ENCODE measurements around the gene TMEM63C. TPM values are rescaled to one million over a fixed set of nuclear protein-coding genes. Genes with fewer than 3 reads are reported as not detected.
A peak's percentile ranks its signal among the peaks of the same experiment; 100 is the strongest.

The TMEM63C gene
- total RNA-seq, 1 donor from 2014 or later, result 0.27 TPM

DNA sequence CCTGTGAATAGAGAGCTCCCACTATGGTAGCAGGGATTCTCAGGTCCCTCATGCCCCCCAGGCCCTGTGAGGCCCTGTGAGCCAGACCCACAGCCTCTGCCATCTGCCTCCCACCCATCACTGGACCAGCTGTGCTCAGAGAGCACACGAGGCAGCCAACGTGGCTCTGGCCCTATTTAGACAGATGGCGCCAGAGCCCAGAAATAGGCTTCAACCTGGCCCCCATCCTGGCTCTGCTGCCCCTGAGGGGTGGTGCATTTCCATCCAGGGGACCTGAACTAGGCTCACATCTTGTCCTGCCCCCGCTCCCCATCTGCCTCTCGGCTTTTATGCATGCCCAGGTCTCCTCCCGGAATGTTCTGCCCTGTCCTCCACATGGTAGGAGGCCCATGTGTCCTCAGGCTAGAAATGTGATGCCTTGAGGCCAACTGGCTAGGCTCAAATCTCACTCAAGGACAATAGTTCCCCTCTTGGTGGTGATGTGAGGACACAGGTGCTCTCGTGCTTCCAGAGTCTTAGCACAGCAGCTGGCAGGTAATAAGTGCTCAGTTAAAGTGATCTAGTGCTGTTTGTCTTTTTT is 18.9 kb downstream of the TMEM63C start:
- Histone ChIP-seq H3K27ac (no peak overlapping the region), H3K9me3 (no peaks in the 10 kb centered on the region), H3K4me1 (no peaks in the 10 kb centered on the region), H3K4me3 (no peak overlapping the region), H3K36me3 (no peaks in the 10 kb centered on the region), H3K27me3 (ENCODE audit: low read depth) (peaks cover 6% of the 10 kb centered on the region)
- intact Hi-C loops (cut with DNase I), result no loop called here
- TF ChIP-seq, protein P1, sequence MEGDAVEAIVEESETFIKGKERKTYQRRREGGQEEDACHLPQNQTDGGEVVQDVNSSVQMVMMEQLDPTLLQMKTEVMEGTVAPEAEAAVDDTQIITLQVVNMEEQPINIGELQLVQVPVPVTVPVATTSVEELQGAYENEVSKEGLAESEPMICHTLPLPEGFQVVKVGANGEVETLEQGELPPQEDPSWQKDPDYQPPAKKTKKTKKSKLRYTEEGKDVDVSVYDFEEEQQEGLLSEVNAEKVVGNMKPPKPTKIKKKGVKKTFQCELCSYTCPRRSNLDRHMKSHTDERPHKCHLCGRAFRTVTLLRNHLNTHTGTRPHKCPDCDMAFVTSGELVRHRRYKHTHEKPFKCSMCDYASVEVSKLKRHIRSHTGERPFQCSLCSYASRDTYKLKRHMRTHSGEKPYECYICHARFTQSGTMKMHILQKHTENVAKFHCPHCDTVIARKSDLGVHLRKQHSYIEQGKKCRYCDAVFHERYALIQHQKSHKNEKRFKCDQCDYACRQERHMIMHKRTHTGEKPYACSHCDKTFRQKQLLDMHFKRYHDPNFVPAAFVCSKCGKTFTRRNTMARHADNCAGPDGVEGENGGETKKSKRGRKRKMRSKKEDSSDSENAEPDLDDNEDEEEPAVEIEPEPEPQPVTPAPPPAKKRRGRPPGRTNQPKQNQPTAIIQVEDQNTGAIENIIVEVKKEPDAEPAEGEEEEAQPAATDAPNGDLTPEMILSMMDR (IDR thresholded peaks at IDR 0.05), result no peak
- no peak for ATAC-seq
- peak; percentile 11 for DNase-seq

DNA sequence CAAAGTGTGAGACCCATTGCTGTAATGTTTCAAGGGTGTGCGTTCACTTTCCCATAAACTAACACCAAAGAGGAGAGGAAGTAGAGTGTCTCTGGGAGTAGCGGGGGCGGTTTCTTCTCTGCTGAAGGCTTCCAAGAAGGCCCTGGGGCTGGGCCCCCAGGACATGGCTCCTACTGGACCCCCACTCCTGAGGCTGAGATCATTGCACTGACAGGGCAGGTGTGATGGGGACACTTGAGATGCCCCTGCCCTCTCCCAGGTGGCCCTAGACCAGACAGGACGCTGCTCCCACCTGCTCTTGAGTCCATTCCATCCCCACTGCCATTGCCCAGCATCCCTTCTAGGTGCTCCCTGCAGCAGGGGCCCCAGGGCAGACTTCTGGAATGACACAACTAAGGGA is 20.1 kb downstream of the TMEM63C start:
- Histone ChIP-seq H3K4me1 (no peaks in the 10 kb centered on the region), H3K4me3 (no peak overlapping the region), H3K27ac (no peak overlapping the region), H3K36me3 (no peaks in the 10 kb centered on the region), H3K9me3 (no peaks in the 10 kb centered on the region), H3K27me3 (ENCODE audit: low read depth) (peaks cover 6% of the 10 kb centered on the region)
- intact Hi-C loops (cut with DNase I), result no loop called here
- ATAC-seq, result no peak
- TF ChIP-seq, protein P1 (IDR thresholded peaks at IDR 0.05), result no peak
- no peak for DNase-seq

DNA sequence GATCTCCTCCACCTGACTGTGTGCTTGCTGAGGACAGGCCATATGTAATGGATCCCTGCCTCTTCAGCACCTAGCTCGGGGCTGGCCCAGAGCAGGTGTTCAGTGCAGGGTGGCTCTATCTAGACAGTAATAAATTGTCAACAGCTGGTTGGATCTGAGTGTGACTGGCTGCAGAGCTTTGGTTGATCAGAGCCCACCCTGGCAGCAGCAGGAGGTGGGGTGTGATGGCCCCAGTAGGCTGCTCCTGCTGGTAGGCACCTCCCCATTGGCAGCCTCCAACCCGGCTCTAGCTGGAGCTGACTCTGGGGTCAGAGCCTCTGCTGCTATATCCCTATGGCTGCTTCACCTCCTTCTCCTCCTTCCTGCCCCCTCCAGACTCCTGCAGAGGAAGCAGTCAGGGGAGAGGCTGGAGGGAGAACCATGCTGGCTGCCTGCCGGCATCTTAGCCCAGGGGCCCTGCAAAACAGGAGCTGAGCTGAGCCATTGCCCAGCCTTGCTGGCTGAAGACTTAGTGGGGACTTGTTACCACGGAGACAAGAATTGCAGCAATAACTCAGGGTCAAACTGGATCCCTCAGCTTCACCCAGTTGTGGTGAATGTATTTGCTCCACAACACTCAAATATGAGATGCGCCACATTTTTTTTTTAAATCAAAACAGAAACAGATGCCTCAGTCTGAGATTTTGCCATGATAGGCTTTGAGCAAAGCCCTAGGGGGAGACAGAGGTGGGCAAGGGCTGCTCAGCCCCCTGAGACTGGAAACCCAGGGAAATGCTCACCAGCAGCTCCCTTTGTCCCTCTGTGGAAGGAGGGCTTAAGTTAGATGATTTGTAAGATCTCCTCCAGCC is 22.2 kb downstream of the TMEM63C start:
- DNase-seq (no peak), ATAC-seq (peak in 1 of 2 donors; percentile 13)
- H3K9me3 ChIP-seq, result no peaks in the 10 kb centered on the region
- H3K36me3 ChIP-seq, result no peaks in the 10 kb centered on the region
- no peak overlapping the region for H3K4me3 ChIP-seq
- TF ChIP-seq, protein P1 (IDR thresholded peaks at IDR 0.05), result no peak
- H3K27ac ChIP-seq, result no peak overlapping the region
- no peaks in the 10 kb centered on the region for H3K4me1 ChIP-seq
- peaks cover 6% of the 10 kb centered on the region for H3K27me3 ChIP-seq (ENCODE audit: low read depth)
- intact Hi-C loops (cut with DNase I), result no loop called here

DNA sequence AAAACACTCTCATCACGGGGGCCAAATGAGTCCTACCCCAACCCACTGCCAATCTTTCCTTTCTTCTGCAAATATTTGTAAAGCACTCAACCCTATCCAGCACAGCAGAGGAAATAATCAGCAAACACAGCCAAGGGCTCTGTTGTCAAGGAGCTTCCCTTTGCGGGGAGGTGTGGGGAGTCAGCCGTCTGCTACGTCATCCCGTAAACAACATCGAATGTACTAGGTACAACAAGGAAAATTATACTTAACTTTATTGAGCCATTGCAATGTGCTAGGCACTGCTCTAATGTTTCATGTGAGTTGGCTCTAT is 22.8 kb downstream of the TMEM63C start:
- TF ChIP-seq, protein P1 (IDR thresholded peaks at IDR 0.05), result no peak
- Histone ChIP-seq H3K9me3 (no peaks in the 10 kb centered on the region), H3K27ac (no peak overlapping the region), H3K4me1 (no peaks in the 10 kb centered on the region), H3K4me3 (no peak overlapping the region), H3K36me3 (no peaks in the 10 kb centered on the region), H3K27me3 (ENCODE audit: low read depth) (peaks cover 6% of the 10 kb centered on the region)
- DNase-seq (no peak), ATAC-seq (peak; percentile 58 to 74)
- intact Hi-C loops (cut with DNase I), result no loop called here

DNA sequence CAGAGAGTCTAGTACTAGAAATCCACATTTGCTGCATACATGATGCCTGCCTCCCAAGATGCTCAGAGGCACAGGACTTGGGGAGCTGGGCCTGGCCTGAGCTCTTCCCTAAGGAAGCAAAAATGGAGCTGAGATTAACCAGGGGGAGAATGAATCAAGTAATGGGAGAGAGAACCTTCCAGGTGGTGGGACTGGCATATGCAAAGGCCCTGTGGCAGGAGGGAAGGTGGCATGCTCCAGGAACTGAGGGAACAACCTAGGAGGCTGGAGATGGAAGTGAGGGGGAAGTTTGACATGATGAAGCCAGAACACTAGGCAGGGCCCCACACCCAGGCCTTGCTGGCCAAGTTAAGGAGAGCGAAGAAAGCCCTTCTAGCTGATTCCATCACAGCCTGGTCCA is 23.3 kb downstream of the TMEM63C start:
- ATAC-seq (no peak), DNase-seq (no peak)
- TF ChIP-seq, protein P1 (IDR thresholded peaks at IDR 0.05), result no peak
- Histone ChIP-seq H3K27ac (no peak overlapping the region), H3K4me1 (no peaks in the 10 kb centered on the region), H3K27me3 (ENCODE audit: low read depth) (peaks cover 6% of the 10 kb centered on the region), H3K36me3 (no peaks in the 10 kb centered on the region), H3K4me3 (no peak overlapping the region), H3K9me3 (no peaks in the 10 kb centered on the region)
- intact Hi-C loops (cut with DNase I), result no loop called here
